SK-N-SH treated with all-trans-retinoic acid at 6 μM for 48 hours (cell line): ENCODE measurements around the gene TXNRD2.
"Not testable (repeated sequence)": the region's sequence is repeated elsewhere in the genome, so short reads cannot be mapped to it uniquely, and the experiment has no call there.

ENCODE experiments used
- ATAC-seq: fragments of 200-7000 bp; cut with Tn5 transposase; 3 replicates; pipeline ENCODE4 v1.9.1; 2020; ENCODE audit warnings: mild to moderate bottlenecking, moderate library complexity
- ARNTL ChIP-seq: fragments of 450-650 bp; formaldehyde crosslinking; IDR thresholded peaks from 2 replicates; pipeline ENCODE4 v1.5.0; 2020; ENCODE audit warnings: low read depth, mild to moderate bottlenecking, moderate library complexity, borderline replicate concordance
- CSDC2 ChIP-seq: fragments of 250-450 bp; sonication (Bioruptor Pico); IDR thresholded peaks from 2 replicates; pipeline ENCODE4 v1.5.0; 2020; ENCODE audit warnings: mild to moderate bottlenecking, moderate library complexity
- ESRRG ChIP-seq: fragments of 250-450 bp; sonication (Bioruptor Pico); IDR thresholded peaks from 2 replicates; pipeline ENCODE4 v1.6.1; 2021; ENCODE audit warnings: mild to moderate bottlenecking
- GLIS3 ChIP-seq: fragments of 250-450 bp; sonication (Bioruptor Pico); IDR thresholded peaks from 2 replicates; pipeline ENCODE4 v1.5.0; 2020; ENCODE audit warnings: mild to moderate bottlenecking, moderate library complexity
- ISL1 ChIP-seq: fragments of 250-450 bp; sonication (Bioruptor Pico); IDR thresholded peaks from 2 replicates; pipeline ENCODE4 v2.1.2; 2022; ENCODE audit warnings: mild to moderate bottlenecking, moderate library complexity
- PPARA ChIP-seq: fragments of 250-450 bp; sonication (Bioruptor Pico); IDR thresholded peaks from 2 replicates; pipeline ENCODE4 v1.5.0; 2020; ENCODE audit warnings: mild to moderate bottlenecking, borderline replicate concordance
- RARB ChIP-seq: fragments of 250-450 bp; sonication (Bioruptor Pico); IDR thresholded peaks from 2 replicates; pipeline ENCODE4 v1.8.0; 2021; ENCODE audit warnings: mild to moderate bottlenecking, moderate library complexity
- SNAI2 ChIP-seq: fragments of 250-450 bp; sonication (Bioruptor Pico); IDR thresholded peaks from 2 replicates; pipeline ENCODE4 v1.5.0; 2020; ENCODE audit warnings: mild to moderate bottlenecking, moderate library complexity
- ZC3H10 ChIP-seq: fragments of 250-450 bp; sonication (Bioruptor Pico); IDR thresholded peaks from 2 replicates; pipeline ENCODE4 v1.5.1; 2021; ENCODE audit warnings: mild to moderate bottlenecking, moderate library complexity
- ZFP3 ChIP-seq: fragments of 250-450 bp; sonication (Bioruptor Pico); IDR thresholded peaks from 2 replicates; pipeline ENCODE4 v1.5.0; 2020; ENCODE audit warnings: mild to moderate bottlenecking, moderate library complexity
- ZFP30 ChIP-seq: fragments of 450-650 bp; formaldehyde crosslinking; IDR thresholded peaks from 2 replicates; pipeline ENCODE4 v1.5.0; 2022; ENCODE audit warnings: mild to moderate bottlenecking, moderate library complexity
- ZNF565 ChIP-seq: fragments of 450-650 bp; formaldehyde crosslinking; conservative IDR thresholded peaks from 2 replicates; pipeline ENCODE4 v1.5.0; 2020; ENCODE audit warnings: low read depth, mild to moderate bottlenecking, moderate library complexity
- ZNF70 ChIP-seq: fragments of 450-650 bp; formaldehyde crosslinking; IDR thresholded peaks from 2 replicates; pipeline ENCODE4 v1.5.0; 2020; ENCODE audit warnings: mild to moderate bottlenecking, moderate library complexity
- ZNF8 ChIP-seq: fragments of 450-650 bp; formaldehyde crosslinking; IDR thresholded peaks from 2 replicates; pipeline ENCODE4 v1.5.0; 2020; ENCODE audit warnings: mild to moderate bottlenecking, moderate library complexity
- TF ChIP-seq, protein P1 (sequence below): fragments of 250-450 bp; sonication (Bioruptor Pico); IDR thresholded peaks from 2 replicates; pipeline ENCODE4 v1.8.0; 2021; ENCODE audit warnings: low read depth, mild to moderate bottlenecking, moderate library complexity, borderline replicate concordance
- TF ChIP-seq, protein P2 (sequence below): fragments of 250-450 bp; sonication (Bioruptor Pico); IDR thresholded peaks from 2 replicates; pipeline ENCODE4 v1.5.0; 2020; ENCODE audit warnings: mild to moderate bottlenecking, moderate library complexity
- TF ChIP-seq, protein P3 (sequence below): fragments of 250-450 bp; sonication (Bioruptor Pico); IDR thresholded peaks from 2 replicates; pipeline ENCODE4 v1.8.0; 2020; ENCODE audit warnings: mild to moderate bottlenecking, moderate library complexity, borderline replicate concordance
- TF ChIP-seq, protein P4 (sequence below): fragments of 250-450 bp; sonication (Bioruptor Pico); IDR thresholded peaks from 2 replicates; pipeline ENCODE4 v1.5.1; 2020; ENCODE audit warnings: low read depth, mild to moderate bottlenecking, moderate library complexity
- TF ChIP-seq, protein P5 (sequence below): fragments of 250-450 bp; sonication (Bioruptor Pico); IDR thresholded peaks from 2 replicates; pipeline ENCODE4 v1.5.1; 2021; ENCODE audit warnings: mild to moderate bottlenecking, moderate library complexity

Gene TXNRD2

DNA sequence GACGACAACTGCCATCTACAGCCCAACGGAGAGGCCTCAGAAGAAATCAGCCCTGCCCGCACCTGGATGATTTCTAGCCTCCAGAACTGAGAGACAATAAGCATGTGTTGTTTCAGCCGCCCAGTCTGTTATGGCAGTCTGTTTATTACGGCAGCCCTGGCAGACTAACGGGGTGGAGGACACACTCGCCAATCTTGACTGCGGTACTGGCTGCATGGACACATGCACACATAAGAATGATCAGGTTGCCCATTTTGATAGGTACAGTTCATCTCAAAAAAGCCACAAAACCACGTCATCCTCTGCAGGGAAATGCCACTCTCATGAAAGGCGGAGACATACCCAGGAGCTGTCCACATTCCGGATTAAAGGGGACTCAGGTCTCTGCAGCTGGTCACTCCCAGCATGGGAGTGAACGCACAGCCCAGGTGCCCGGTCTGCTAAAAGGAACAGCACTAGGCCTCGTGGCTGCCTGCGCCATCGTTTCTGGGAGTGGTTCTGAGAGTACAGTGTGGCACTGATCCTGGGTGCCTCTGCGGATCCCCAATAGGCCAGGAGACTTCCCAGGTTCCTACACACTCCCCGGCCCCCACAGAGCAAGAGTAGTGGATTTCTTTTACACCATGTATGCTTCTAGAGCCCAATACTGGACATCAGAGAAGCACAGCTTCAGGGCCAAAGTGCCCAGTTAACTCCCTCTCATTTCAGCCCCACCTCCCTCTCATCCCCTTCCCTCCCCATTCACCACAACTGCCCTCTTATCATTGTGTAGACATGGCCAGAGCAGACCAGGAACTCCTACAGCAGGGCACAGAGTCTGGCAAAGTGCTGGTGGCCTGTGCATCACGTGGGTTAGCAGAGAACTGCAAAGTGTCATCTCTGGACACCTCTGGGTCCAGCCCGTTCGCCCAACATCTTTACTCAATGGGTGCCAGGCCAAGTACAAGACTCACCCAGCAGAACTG is 11.8 kb downstream of the TXNRD2 start:
- no peak for ATAC-seq
- no peak for TF ChIP-seq CSDC2 (CRISPR knock-in tag)
- TF ChIP-seq ZNF70 (CRISPR knock-in tag) = no peak

DNA sequence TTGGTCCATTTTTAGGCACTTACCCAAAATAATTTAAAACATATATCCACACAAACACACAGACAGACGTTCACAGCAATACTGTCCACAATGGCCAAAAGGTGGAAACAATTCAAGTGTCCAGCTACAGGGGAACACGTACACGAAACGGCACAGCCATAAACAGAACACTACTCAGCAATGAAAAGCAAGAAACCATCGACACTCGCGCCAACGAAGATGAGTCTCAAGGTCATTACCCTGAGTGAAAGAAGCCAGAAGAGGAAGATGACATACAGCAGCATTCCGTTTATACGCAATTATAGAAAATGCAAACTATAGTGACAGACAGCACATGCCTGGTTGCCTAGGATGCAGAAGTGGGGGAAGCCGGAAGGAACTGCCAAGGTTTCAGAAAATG is 13.4 kb downstream of the TXNRD2 start:
- TF ChIP-seq SNAI2 (CRISPR knock-in tag) (no peak), ESRRG (CRISPR knock-in tag) (no peak), PPARA (no peak), ZC3H10 (CRISPR knock-in tag) (no peak)
- TF ChIP-seq, protein P1, sequence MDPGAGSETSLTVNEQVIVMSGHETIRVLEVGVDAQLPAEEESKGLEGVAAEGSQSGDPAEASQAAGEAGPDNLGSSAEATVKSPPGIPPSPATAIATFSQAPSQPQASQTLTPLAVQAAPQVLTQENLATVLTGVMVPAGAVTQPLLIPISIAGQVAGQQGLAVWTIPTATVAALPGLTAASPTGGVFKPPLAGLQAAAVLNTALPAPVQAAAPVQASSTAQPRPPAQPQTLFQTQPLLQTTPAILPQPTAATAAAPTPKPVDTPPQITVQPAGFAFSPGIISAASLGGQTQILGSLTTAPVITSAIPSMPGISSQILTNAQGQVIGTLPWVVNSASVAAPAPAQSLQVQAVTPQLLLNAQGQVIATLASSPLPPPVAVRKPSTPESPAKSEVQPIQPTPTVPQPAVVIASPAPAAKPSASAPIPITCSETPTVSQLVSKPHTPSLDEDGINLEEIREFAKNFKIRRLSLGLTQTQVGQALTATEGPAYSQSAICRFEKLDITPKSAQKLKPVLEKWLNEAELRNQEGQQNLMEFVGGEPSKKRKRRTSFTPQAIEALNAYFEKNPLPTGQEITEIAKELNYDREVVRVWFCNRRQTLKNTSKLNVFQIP (CRISPR knock-in tag) = no peak
- ATAC-seq = no peak

DNA sequence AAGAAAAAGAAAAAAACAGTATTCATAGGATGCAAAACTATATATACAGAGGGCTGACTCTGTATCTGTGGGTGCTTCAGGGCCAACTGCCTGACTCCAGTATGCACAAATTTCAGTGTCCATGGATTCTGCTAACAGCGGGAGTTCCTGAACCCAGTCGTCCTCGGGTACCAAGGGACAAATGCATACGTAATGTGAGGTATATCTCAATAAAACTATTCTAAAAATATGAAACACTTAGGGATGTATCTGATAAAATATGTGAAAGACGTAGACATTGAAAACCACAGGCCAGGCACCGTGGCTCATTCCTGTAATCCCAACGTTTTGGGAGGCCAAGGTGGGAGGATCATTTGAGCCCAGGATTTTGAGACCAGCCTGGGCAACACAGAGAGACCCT is 13.9 kb downstream of the TXNRD2 start:
- TF ChIP-seq ARNTL (no peak), ZNF70 (CRISPR knock-in tag) (no peak), ZFP30 (no peak), SNAI2 (CRISPR knock-in tag) (no peak), ISL1 (CRISPR knock-in tag) (no peak), GLIS3 (CRISPR knock-in tag) (no peak), ZNF565 (CRISPR knock-in tag) (no peak), RARB (CRISPR knock-in tag) (no peak), ZNF8 (CRISPR knock-in tag) (no peak), ZFP3 (CRISPR knock-in tag) (no peak)
- TF ChIP-seq, protein P2, sequence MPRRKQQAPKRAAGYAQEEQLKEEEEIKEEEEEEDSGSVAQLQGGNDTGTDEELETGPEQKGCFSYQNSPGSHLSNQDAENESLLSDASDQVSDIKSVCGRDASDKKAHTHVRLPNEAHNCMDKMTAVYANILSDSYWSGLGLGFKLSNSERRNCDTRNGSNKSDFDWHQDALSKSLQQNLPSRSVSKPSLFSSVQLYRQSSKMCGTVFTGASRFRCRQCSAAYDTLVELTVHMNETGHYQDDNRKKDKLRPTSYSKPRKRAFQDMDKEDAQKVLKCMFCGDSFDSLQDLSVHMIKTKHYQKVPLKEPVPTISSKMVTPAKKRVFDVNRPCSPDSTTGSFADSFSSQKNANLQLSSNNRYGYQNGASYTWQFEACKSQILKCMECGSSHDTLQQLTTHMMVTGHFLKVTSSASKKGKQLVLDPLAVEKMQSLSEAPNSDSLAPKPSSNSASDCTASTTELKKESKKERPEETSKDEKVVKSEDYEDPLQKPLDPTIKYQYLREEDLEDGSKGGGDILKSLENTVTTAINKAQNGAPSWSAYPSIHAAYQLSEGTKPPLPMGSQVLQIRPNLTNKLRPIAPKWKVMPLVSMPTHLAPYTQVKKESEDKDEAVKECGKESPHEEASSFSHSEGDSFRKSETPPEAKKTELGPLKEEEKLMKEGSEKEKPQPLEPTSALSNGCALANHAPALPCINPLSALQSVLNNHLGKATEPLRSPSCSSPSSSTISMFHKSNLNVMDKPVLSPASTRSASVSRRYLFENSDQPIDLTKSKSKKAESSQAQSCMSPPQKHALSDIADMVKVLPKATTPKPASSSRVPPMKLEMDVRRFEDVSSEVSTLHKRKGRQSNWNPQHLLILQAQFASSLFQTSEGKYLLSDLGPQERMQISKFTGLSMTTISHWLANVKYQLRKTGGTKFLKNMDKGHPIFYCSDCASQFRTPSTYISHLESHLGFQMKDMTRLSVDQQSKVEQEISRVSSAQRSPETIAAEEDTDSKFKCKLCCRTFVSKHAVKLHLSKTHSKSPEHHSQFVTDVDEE (CRISPR knock-in tag) = no peak
- TF ChIP-seq, protein P3, sequence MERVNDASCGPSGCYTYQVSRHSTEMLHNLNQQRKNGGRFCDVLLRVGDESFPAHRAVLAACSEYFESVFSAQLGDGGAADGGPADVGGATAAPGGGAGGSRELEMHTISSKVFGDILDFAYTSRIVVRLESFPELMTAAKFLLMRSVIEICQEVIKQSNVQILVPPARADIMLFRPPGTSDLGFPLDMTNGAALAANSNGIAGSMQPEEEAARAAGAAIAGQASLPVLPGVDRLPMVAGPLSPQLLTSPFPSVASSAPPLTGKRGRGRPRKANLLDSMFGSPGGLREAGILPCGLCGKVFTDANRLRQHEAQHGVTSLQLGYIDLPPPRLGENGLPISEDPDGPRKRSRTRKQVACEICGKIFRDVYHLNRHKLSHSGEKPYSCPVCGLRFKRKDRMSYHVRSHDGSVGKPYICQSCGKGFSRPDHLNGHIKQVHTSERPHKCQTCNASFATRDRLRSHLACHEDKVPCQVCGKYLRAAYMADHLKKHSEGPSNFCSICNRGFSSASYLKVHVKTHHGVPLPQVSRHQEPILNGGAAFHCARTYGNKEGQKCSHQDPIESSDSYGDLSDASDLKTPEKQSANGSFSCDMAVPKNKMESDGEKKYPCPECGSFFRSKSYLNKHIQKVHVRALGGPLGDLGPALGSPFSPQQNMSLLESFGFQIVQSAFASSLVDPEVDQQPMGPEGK (CRISPR knock-in tag) = no peak
- TF ChIP-seq, protein P4, sequence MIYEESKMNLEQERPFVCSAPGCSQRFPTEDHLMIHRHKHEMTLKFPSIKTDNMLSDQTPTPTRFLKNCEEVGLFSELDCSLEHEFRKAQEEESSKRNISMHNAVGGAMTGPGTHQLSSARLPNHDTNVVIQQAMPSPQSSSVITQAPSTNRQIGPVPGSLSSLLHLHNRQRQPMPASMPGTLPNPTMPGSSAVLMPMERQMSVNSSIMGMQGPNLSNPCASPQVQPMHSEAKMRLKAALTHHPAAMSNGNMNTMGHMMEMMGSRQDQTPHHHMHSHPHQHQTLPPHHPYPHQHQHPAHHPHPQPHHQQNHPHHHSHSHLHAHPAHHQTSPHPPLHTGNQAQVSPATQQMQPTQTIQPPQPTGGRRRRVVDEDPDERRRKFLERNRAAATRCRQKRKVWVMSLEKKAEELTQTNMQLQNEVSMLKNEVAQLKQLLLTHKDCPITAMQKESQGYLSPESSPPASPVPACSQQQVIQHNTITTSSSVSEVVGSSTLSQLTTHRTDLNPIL (CRISPR knock-in tag) = no peak
- TF ChIP-seq, protein P5, sequence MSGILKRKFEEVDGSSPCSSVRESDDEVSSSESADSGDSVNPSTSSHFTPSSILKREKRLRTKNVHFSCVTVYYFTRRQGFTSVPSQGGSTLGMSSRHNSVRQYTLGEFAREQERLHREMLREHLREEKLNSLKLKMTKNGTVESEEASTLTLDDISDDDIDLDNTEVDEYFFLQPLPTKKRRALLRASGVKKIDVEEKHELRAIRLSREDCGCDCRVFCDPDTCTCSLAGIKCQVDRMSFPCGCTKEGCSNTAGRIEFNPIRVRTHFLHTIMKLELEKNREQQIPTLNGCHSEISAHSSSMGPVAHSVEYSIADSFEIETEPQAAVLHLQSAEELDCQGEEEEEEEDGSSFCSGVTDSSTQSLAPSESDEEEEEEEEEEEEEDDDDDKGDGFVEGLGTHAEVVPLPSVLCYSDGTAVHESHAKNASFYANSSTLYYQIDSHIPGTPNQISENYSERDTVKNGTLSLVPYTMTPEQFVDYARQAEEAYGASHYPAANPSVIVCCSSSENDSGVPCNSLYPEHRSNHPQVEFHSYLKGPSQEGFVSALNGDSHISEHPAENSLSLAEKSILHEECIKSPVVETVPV (CRISPR knock-in tag) = no peak

DNA sequence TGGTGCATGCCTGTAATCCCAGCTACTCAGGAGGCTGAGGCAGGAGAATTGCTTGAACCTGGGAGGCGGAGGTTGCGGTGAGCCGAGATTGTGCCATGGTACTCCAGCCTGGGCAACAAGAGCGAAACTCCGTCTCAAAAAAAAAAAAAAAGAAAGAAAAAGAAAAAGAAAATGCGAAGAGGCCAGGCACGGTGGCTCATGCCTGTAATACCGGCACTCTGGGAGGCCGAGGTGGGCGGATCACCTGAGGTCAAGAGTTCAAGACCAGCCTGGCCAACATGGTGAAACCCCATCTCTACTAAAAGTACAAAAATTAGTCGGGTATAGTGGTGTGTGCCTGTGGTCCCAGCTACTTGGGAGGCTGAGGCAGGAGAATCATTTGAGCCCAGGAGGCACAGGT is 15.6 kb downstream of the TXNRD2 start:
- ATAC-seq = not testable (repeated sequence)

More for the DNA sequence above, 13.9 kb downstream of the TXNRD2 start:
- no peak for ATAC-seq
